ENCODE measurements around the gene SCN3A. TPM values are rescaled to one million over a fixed set of nuclear protein-coding genes. Genes with fewer than 3 reads are reported as not detected.
A peak's percentile ranks its signal among the peaks of the same experiment; 100 is the strongest.

Gene SCN3A
- total RNA-seq, 1 donor from 2014 or later = 1.4 TPM

DNA sequence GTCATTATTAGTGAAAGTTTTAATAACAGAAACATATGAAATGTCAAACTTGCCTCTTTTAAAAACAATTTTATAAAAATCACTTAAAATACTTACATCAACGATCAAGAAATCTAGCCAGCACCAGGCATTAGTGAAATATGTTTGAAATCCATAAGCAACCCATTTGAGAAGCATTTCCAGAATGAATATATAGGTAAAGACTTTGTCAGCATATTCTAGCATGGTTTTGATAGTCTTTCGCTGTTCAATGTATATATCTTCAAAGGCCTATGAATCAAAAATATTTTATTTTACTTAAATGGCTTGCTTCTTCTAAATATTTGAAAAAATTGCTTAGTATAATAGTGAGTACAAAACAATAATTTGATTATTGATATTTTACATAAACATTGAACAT lies 91.1 kb downstream of the SCN3A start:
- no peak overlapping the region for H3K9ac ChIP-seq (ENCODE audit: low read length)
- TF ChIP-seq, protein P1, sequence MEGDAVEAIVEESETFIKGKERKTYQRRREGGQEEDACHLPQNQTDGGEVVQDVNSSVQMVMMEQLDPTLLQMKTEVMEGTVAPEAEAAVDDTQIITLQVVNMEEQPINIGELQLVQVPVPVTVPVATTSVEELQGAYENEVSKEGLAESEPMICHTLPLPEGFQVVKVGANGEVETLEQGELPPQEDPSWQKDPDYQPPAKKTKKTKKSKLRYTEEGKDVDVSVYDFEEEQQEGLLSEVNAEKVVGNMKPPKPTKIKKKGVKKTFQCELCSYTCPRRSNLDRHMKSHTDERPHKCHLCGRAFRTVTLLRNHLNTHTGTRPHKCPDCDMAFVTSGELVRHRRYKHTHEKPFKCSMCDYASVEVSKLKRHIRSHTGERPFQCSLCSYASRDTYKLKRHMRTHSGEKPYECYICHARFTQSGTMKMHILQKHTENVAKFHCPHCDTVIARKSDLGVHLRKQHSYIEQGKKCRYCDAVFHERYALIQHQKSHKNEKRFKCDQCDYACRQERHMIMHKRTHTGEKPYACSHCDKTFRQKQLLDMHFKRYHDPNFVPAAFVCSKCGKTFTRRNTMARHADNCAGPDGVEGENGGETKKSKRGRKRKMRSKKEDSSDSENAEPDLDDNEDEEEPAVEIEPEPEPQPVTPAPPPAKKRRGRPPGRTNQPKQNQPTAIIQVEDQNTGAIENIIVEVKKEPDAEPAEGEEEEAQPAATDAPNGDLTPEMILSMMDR (IDR thresholded peaks at IDR 0.05; ENCODE audit: insufficient read depth, low read depth, low read length) = no peak
- no peak for TF ChIP-seq EZH2 (IDR thresholded peaks at IDR 0.05; ENCODE audit: insufficient read depth, low read length)
- H4K20me1 ChIP-seq (ENCODE audit: insufficient read depth, low read length) = no peaks in the 10 kb centered on the region
- no peaks in the 10 kb centered on the region for H3K9me3 ChIP-seq (ENCODE audit: insufficient read depth, low read depth, low read length)
- H3K4me3 ChIP-seq (ENCODE audit: insufficient read depth, low read depth, low read length) = no peak overlapping the region
- Mint-ChIP-seq H3K27ac (ENCODE audit: unreplicated experiment) (peak overlapping the region; percentile 91), H3K4me3 (ENCODE audit: unreplicated experiment) (no peak overlapping the region), H3K27me3 (ENCODE audit: low read depth, unreplicated experiment) (no peaks in the 10 kb centered on the region), H3K9me3 (ENCODE audit: unreplicated experiment) (no peaks in the 10 kb centered on the region), H3K36me3 (ENCODE audit: low read depth, unreplicated experiment) (no peaks in the 10 kb centered on the region), H3K4me1 (ENCODE audit: low read depth, unreplicated experiment) (peaks cover 30% of the 10 kb centered on the region)
- DNase-seq (ENCODE audit: low read depth) (no peak), FAIRE-seq (no peak)
- no peak overlapping the region for H3K27ac ChIP-seq (ENCODE audit: low read depth, low read length)
- no peaks in the 10 kb centered on the region for H3K36me3 ChIP-seq (ENCODE audit: insufficient read depth, low read length)
- no peaks in the 10 kb centered on the region for H3K79me2 ChIP-seq (ENCODE audit: insufficient read depth, low read length)
- H2AFZ ChIP-seq (ENCODE audit: low read depth, low read length) = no peak overlapping the region
- H3K4me2 ChIP-seq (ENCODE audit: low read length) = no peak overlapping the region
- no peaks in the 10 kb centered on the region for H3K27me3 ChIP-seq (ENCODE audit: insufficient read depth, low read length)
- peaks cover 12% of the 10 kb centered on the region for H3K4me1 ChIP-seq (ENCODE audit: insufficient read depth, low read length)

DNA sequence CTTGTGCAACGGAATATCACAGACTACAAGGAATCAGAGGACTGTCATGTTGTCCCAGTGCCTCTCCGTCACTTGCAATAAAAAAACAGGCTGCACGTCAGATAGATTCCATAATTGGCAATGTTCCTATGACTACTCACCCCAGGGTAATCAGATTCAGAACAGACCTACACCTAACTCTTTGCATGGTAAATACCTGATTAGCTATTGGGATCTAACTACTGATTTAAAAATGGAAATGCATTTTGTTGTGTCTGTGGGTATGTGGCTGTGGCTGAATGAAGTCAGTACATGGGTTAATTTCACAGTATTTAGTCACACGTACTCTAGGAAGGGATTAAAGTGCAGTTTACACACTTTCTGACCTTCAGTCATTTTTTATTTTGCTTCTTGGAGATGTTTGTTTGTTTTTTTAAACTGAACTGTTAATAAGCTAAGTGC lies 91.7 kb downstream of the SCN3A start:
- Mint-ChIP-seq H3K9me3 (ENCODE audit: unreplicated experiment) (no peaks in the 10 kb centered on the region), H3K27me3 (ENCODE audit: low read depth, unreplicated experiment) (no peaks in the 10 kb centered on the region), H3K36me3 (ENCODE audit: low read depth, unreplicated experiment) (no peaks in the 10 kb centered on the region), H3K4me1 (ENCODE audit: low read depth, unreplicated experiment) (peaks cover 30% of the 10 kb centered on the region), H3K27ac (ENCODE audit: unreplicated experiment) (peak overlapping the region; percentile 20), H3K4me3 (ENCODE audit: unreplicated experiment) (no peak overlapping the region)
- Histone ChIP-seq H3K9me3 (ENCODE audit: insufficient read depth, low read depth, low read length) (no peaks in the 10 kb centered on the region), H3K4me1 (ENCODE audit: insufficient read depth, low read length) (peaks cover 12% of the 10 kb centered on the region), H3K4me2 (ENCODE audit: low read length) (no peak overlapping the region), H3K27me3 (ENCODE audit: insufficient read depth, low read length) (no peaks in the 10 kb centered on the region), H4K20me1 (ENCODE audit: insufficient read depth, low read length) (no peaks in the 10 kb centered on the region), H3K27ac (ENCODE audit: low read depth, low read length) (no peak overlapping the region), H3K36me3 (ENCODE audit: insufficient read depth, low read length) (no peaks in the 10 kb centered on the region), H3K79me2 (ENCODE audit: insufficient read depth, low read length) (no peaks in the 10 kb centered on the region), H2AFZ (ENCODE audit: low read depth, low read length) (no peak overlapping the region), H3K9ac (ENCODE audit: low read length) (no peak overlapping the region), H3K4me3 (ENCODE audit: insufficient read depth, low read depth, low read length) (no peak overlapping the region)
- no peak for DNase-seq (ENCODE audit: low read depth)
- TF ChIP-seq EZH2 (IDR thresholded peaks at IDR 0.05; ENCODE audit: insufficient read depth, low read length) = no peak
- TF ChIP-seq, protein P1 (IDR thresholded peaks at IDR 0.05; ENCODE audit: insufficient read depth, low read depth, low read length) = no peak
- no peak for FAIRE-seq

- no peaks in the 10 kb centered on the region for H3K79me2 ChIP-seq (ENCODE audit: insufficient read depth, low read length)
- H3K9me3 ChIP-seq (ENCODE audit: insufficient read depth, low read depth, low read length) = no peaks in the 10 kb centered on the region
- H3K27ac ChIP-seq (ENCODE audit: low read depth, low read length) = no peak overlapping the region
- TF ChIP-seq, protein P1 (IDR thresholded peaks at IDR 0.05; ENCODE audit: insufficient read depth, low read depth, low read length) = no peak
- TF ChIP-seq EZH2 (IDR thresholded peaks at IDR 0.05; ENCODE audit: insufficient read depth, low read length) = no peak
- Mint-ChIP-seq H3K9me3 (ENCODE audit: unreplicated experiment) (no peaks in the 10 kb centered on the region), H3K4me3 (ENCODE audit: unreplicated experiment) (no peak overlapping the region), H3K27ac (ENCODE audit: unreplicated experiment) (no peak overlapping the region), H3K36me3 (ENCODE audit: low read depth, unreplicated experiment) (no peaks in the 10 kb centered on the region), H3K27me3 (ENCODE audit: low read depth, unreplicated experiment) (no peaks in the 10 kb centered on the region), H3K4me1 (ENCODE audit: low read depth, unreplicated experiment) (peaks cover 37% of the 10 kb centered on the region)
- H3K9ac ChIP-seq (ENCODE audit: low read length) = no peak overlapping the region
- H4K20me1 ChIP-seq (ENCODE audit: insufficient read depth, low read length) = no peaks in the 10 kb centered on the region
- H3K4me3 ChIP-seq (ENCODE audit: insufficient read depth, low read depth, low read length) = no peak overlapping the region
- peaks cover 12% of the 10 kb centered on the region for H3K4me1 ChIP-seq (ENCODE audit: insufficient read depth, low read length)
- no peaks in the 10 kb centered on the region for H3K27me3 ChIP-seq (ENCODE audit: insufficient read depth, low read length)
- DNase-seq (ENCODE audit: low read depth) (no peak), FAIRE-seq (no peak)
- H3K4me2 ChIP-seq (ENCODE audit: low read length) = no peak overlapping the region
- H2AFZ ChIP-seq (ENCODE audit: low read depth, low read length) = no peak overlapping the region
- no peaks in the 10 kb centered on the region for H3K36me3 ChIP-seq (ENCODE audit: insufficient read depth, low read length)
Observed at GRCh38 chr2:165110394-165110793, 93.5 kb downstream of the SCN3A start.
